ENCODE measurements around the gene MSI2. TPM values are rescaled to one million over a fixed set of nuclear protein-coding genes. Genes with fewer than 3 reads are reported as not detected.

MSI2 gene
- total and polyA plus RNA-seq, 9 of the 15 experiments (the other 6 are each of a cell fraction or from before 2014, with no cell fraction given) = 4.6 to 61.8 (median 42.4) TPM

DNA sequence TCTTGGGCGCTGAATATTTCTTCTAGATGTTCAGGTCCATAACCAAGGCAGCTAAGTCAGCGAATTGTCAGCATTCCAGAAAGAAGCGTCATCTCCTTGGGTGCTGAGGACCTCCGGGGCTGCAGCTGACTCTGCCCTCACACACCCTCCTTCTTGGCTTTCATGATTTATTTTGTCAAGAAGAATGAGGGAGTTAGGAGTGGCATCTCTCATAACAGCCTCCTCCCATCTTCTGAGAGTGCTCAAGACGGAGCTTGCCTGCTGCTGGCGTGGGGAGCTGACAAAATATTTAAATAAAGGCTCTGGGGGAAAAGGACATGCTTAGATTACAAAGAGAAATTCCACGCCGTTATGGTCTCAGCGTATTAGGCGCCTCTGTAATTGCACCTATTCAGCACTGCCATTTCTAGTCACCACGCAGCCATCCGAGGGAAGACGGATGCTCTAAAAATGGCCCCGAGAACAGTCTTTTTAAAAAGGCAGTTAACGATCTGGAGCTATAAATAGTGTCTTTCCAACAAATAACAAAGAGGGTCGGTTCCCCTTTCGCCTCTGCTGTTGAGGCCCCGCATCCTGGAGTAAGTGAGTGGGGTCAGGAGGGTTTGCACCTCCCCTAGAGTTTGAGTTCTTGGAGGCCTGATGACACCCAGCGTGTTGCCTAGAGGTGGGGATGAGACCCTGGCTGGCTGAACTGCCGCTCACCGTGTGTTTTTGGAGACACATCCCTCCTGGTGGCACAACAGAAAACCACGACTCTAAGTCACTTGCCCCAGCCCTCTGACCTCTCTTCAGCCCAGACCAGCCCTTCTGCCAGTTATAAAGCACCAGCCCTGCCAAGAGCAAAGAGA, 301.7 kb downstream of the MSI2 start:
- Histone ChIP-seq H3K4me2 (ENCODE audit: insufficient read depth, low read length) (no peak overlapping the region), H3K4me3 (no peak overlapping the region), H2AFZ (ENCODE audit: low read depth, low read length) (no peak overlapping the region), H3K9ac (ENCODE audit: insufficient read depth in 1 of 2, low read depth in 2 of 2, low read length in 2 of 2) (no peak overlapping the region), H3K4me1 (replicated peaks in 1 of 2; ENCODE audit: control insufficient read depth in 2 of 2, insufficient read depth in 2 of 2, low read length in 2 of 2) (peaks cover 17 to 21% of the 10 kb centered on the region in 2 experiments; a peak in 4 of 5 replicates), H3K79me2 (ENCODE audit: control insufficient read depth, insufficient read depth, low read length) (peaks cover 5% of the 10 kb centered on the region; the same call in 1 of the 3 replicates), H3K9me3 (replicated peaks; ENCODE audit: control insufficient read depth, insufficient read depth, low read depth, low read length) (no peaks in the 10 kb centered on the region), H3K9me1 (ENCODE audit: control insufficient read depth, insufficient read depth, low read length) (peaks cover 3% of the 10 kb centered on the region), H4K20me1 (replicated peaks; ENCODE audit: control insufficient read depth, insufficient read depth, low read length) (peaks cover 12% of the 10 kb centered on the region), H3K36me3 (ENCODE audit: control insufficient read depth, insufficient read depth, low read length) (peaks cover 2% of the 10 kb centered on the region; the same call in 1 of the 3 replicates), H3K27ac (ENCODE audit: extremely low read depth, low read depth, low read length) (no peak overlapping the region), H3K27me3 (ENCODE audit: control insufficient read depth in 2 of 2, insufficient read depth in 2 of 2, low read length in 2 of 2) (no peaks in the 10 kb centered on the region)
- no TSS peak for BruUV-seq (replicated peaks)
- WGBS (ENCODE audit: insufficient coverage, low coverage, missing lambda C conversion rate) = 78% methylated on average over 22 of the region's 22 CpGs
- CTCF ChIA-PET (ENCODE audit: low intra/inter-chr PET ratio) = no interaction called here
- ATAC-seq (no peak), FAIRE-seq (no peak), DNase-seq (ENCODE audit: extremely low read depth in 1 of 4, low spot score in 3 of 4) (no peak)
- in situ Hi-C loops (cut with MboI) = no loop called here
- POLR2A ChIA-PET = interaction anchor here (0.8 kb wide), 1 partner anchor 114 kb away, joined by 3 read pairs; no protein-coding TSS in a partner anchor
- TF ChIP-seq E2F3 (CRISPR knock-in tag; IDR thresholded peaks at IDR 0.05) (no peak), MAFK (IDR thresholded peaks at IDR 0.05; ENCODE audit: low read length) (0 out of 2 replicates have a peak, but pooled peaks have one; percentile 3)
- intact Hi-C loops (cut with micrococcal nuclease) = no loop called here

DNA sequence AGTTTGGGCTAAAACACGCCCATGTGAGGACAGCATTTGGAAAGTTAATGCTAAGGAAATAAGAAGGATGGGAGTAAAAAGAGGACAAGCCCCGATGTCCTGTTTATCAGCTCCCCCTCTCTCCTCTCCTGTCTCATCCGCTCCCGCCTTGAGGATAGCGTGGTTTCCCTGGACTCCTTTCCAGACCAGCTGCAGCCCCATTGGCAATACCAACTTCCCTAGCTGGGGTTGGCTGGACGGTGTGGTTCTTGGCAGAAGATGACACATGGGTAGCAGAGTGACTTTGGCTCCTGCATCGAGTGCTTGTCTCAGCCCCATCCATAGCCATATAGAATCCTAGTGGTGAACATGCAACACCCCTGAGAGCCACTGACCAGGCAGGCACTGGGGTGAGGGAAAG, 302.9 kb downstream of the MSI2 start:
- H3K4me1 ChIP-seq (replicated peaks in 1 of 2; ENCODE audit: control insufficient read depth in 2 of 2, insufficient read depth in 2 of 2, low read length in 2 of 2) = peaks cover 10 to 12% of the 10 kb centered on the region in 2 experiments; a peak in 4 of 5 replicates
- no peak for FAIRE-seq
- 73% methylated on average over 4 of the region's 7 CpGs for WGBS (ENCODE audit: insufficient coverage, low coverage, missing lambda C conversion rate)
- no peak overlapping the region for H3K27ac ChIP-seq (ENCODE audit: extremely low read depth, low read depth, low read length)
- in situ Hi-C loops (cut with MboI) (no loop called here), intact Hi-C loops (cut with micrococcal nuclease) (no loop called here)
- H2AFZ ChIP-seq (ENCODE audit: low read depth, low read length) = no peak overlapping the region
- H3K9ac ChIP-seq (ENCODE audit: insufficient read depth in 1 of 2, low read depth in 2 of 2, low read length in 2 of 2) = 0 out of 4 replicates have a peak overlapping the region, but pooled peaks of 1 of the 2 experiments have one; percentile 8
- TF ChIP-seq MAFG (tag; conservative IDR thresholded peaks at IDR 0.05) (no peak), RUNX1 (IDR thresholded peaks at IDR 0.05; ENCODE audit: low read depth) (no peak), PTBP1 (IDR thresholded peaks at IDR 0.05; ENCODE audit: low read depth, low read length) (no peak), PTTG1 (tag; IDR thresholded peaks at IDR 0.05; ENCODE audit: low read depth) (no peak), ZNF41 (CRISPR knock-in tag; conservative IDR thresholded peaks at IDR 0.05) (no peak)
- TF ChIP-seq, protein P1, sequence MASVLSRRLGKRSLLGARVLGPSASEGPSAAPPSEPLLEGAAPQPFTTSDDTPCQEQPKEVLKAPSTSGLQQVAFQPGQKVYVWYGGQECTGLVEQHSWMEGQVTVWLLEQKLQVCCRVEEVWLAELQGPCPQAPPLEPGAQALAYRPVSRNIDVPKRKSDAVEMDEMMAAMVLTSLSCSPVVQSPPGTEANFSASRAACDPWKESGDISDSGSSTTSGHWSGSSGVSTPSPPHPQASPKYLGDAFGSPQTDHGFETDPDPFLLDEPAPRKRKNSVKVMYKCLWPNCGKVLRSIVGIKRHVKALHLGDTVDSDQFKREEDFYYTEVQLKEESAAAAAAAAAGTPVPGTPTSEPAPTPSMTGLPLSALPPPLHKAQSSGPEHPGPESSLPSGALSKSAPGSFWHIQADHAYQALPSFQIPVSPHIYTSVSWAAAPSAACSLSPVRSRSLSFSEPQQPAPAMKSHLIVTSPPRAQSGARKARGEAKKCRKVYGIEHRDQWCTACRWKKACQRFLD (CRISPR knock-in tag; IDR thresholded peaks at IDR 0.05) = no peak
- DNase-seq (ENCODE audit: extremely low read depth in 1 of 4, low spot score in 3 of 4) = no peak
- H3K4me3 ChIP-seq = no peak overlapping the region
- H3K4me2 ChIP-seq (ENCODE audit: insufficient read depth, low read length) = no peak overlapping the region
- peaks cover 11% of the 10 kb centered on the region for H4K20me1 ChIP-seq (replicated peaks; ENCODE audit: control insufficient read depth, insufficient read depth, low read length)
- no peaks in the 10 kb centered on the region for H3K27me3 ChIP-seq (ENCODE audit: control insufficient read depth in 2 of 2, insufficient read depth in 2 of 2, low read length in 2 of 2)
- ATAC-seq = no peak
- ChIA-PET POLR2A (interaction anchor here (1.0 to 1.4 kb wide), 2 partner anchors 9 to 11 kb away, joined by 3 to 5 read pairs; no protein-coding TSS in a partner anchor), CTCF (ENCODE audit: low intra/inter-chr PET ratio) (no interaction called here)
- H3K9me1 ChIP-seq (ENCODE audit: control insufficient read depth, insufficient read depth, low read length) = peaks cover 10% of the 10 kb centered on the region
- no TSS peak for BruUV-seq (replicated peaks)
- peaks cover 5% of the 10 kb centered on the region; the same call in 1 of the 3 replicates for H3K79me2 ChIP-seq (ENCODE audit: control insufficient read depth, insufficient read depth, low read length)
- no peaks in the 10 kb centered on the region for H3K9me3 ChIP-seq (replicated peaks; ENCODE audit: control insufficient read depth, insufficient read depth, low read depth, low read length)
- H3K36me3 ChIP-seq (ENCODE audit: control insufficient read depth, insufficient read depth, low read length) = peaks cover 2% of the 10 kb centered on the region; the same call in 1 of the 3 replicates

Measured in K562 (cell line).